Measurements from ENCODE around the gene HHLA2. TPM values are rescaled to one million over a fixed set of nuclear protein-coding genes. Genes with fewer than 3 reads are reported as not detected.

HHLA2 gene
- total and polyA plus RNA-seq, 2 of the 8 experiments (the other 6 are each of a cell fraction or from before 2014, with no cell fraction given) = not detected

GRCh38 chr3:108393128-108393900 is 97.0 kb downstream of the HHLA2 start:
- Histone ChIP-seq H2BK5ac (ENCODE audit: low read depth, low read length) (no peak overlapping the region), H4K8ac (ENCODE audit: extremely low read depth, insufficient read depth, low read length) (no peak overlapping the region), H3K14ac (ENCODE audit: insufficient read length) (no peak overlapping the region), H3K4me3 (ENCODE audit: extremely low read depth in 1 of 4, insufficient read depth in 2 of 4, low read depth in 3 of 4, low read length in 4 of 4) (no peak overlapping the region), H2BK12ac (ENCODE audit: low read depth, low read length) (no peak overlapping the region), H4K91ac (replicated peaks; ENCODE audit: insufficient read length, low read length) (no peak overlapping the region), H2BK20ac (ENCODE audit: low read length) (no peak overlapping the region), H3K23me2 (ENCODE audit: low read depth, low read length) (no peaks in the 10 kb centered on the region), H2BK15ac (ENCODE audit: low read length) (no peak overlapping the region), H3K56ac (replicated peaks; ENCODE audit: insufficient read length, low read depth, low read length) (no peak overlapping the region), H4K5ac (ENCODE audit: insufficient read length, low read depth, low read length) (no peak overlapping the region), H3K79me2 (ENCODE audit: control insufficient read depth in 1 of 2, insufficient read depth in 2 of 2, low read length in 2 of 2) (no peaks in the 10 kb centered on the region), H3K9me3 (ENCODE audit: insufficient read depth in 2 of 2, low read depth in 1 of 2, low read length in 1 of 2) (no peaks in the 10 kb centered on the region), H3K4ac (replicated peaks; ENCODE audit: insufficient read length, low read depth, low read length) (no peak overlapping the region), H3K4me1 (replicated peaks in 1 of 4; ENCODE audit: control insufficient read depth in 3 of 4, insufficient read depth in 4 of 4, low read length in 3 of 4) (peaks cover 0 to 10% (median 8%) of the 10 kb centered on the region in 4 experiments; a peak in 4 of 7 replicates), H3K9ac (replicated peaks in 1 of 4; ENCODE audit: extremely low read depth in 1 of 4, low read depth in 3 of 4, low read length in 3 of 4) (no peak overlapping the region), H3K18ac (ENCODE audit: extremely low read depth, low read length) (no peak overlapping the region), H3K36me3 (ENCODE audit: control insufficient read depth in 2 of 4, insufficient read depth in 4 of 4, low read length in 3 of 4) (no peaks in the 10 kb centered on the region), H2AFZ (ENCODE audit: low read length) (no peak overlapping the region), H3K79me1 (ENCODE audit: low read depth, low read length) (no peaks in the 10 kb centered on the region), H2BK120ac (replicated peaks; ENCODE audit: low read depth, low read length) (no peak overlapping the region), H4K20me1 (replicated peaks in 1 of 2; ENCODE audit: control insufficient read depth in 1 of 2, insufficient read depth in 2 of 2, low read length in 2 of 2) (no peaks in the 10 kb centered on the region), H3K4me2 (ENCODE audit: insufficient read depth in 1 of 2, low read depth in 2 of 2, low read length in 2 of 2) (no peak overlapping the region), H3K27ac (ENCODE audit: low read depth, low read length) (no peak overlapping the region), H3K23ac (ENCODE audit: insufficient read length) (no peak overlapping the region), H2AK5ac (ENCODE audit: low read depth, low read length) (no peak overlapping the region), H3K27me3 (replicated peaks in 1 of 4; ENCODE audit: control insufficient read depth in 3 of 4, extremely low read depth in 1 of 4, insufficient read depth in 3 of 4, low read length in 3 of 4) (no peaks in the 10 kb centered on the region)
- TF ChIP-seq SIN3A (conservative IDR thresholded peaks at IDR 0.05 in 1 of 2, IDR thresholded peaks at IDR 0.05 in 1 of 2; ENCODE audit: low read depth in 1 of 2, low read length in 2 of 2) = no peak
- peak in 1 of 2 experiments; percentile 73; a peak in 1 of 3 replicates for TF ChIP-seq EP300 (IDR thresholded peaks at IDR 0.05; ENCODE audit: borderline replicate concordance in 1 of 2, low read depth in 2 of 2, low read length in 2 of 2)
- POLR2A ChIA-PET (ENCODE audit: partially characterized antibody) = no interaction called here
- FAIRE-seq (no peak), DNase-seq (ENCODE audit: low read depth in 1 of 2, low spot score in 2 of 2) (no peak)
- CTCF ChIA-PET (ENCODE audit: partially characterized antibody) = interaction anchor here (0.6 to 2.0 kb wide), 6 partner anchors 9 to 489 kb away, joined by 3 to 7 read pairs (median 3); no protein-coding TSS in a partner anchor
- WGBS, 2 experiments (ENCODE audit: extremely low coverage in 1 of 2, insufficient coverage in 1 of 2, insufficient read length in 1 of 2, insufficient replicate concordance in 2 of 2, low coverage in 1 of 2, low lambda C conversion rate in 2 of 2, missing lambda C conversion rate in 1 of 2) = 86% methylated on average over 2 of the region's 3 CpGs; no CpG with 5 or more reads in 1 of the 2 experiments
